ACC112 (cell line): ENCODE results near the gene TYSND1.

Experiments
- H2AFZ ChIP-seq: fragments of 200-600 bp; sonication (generic); one replicate; pipeline ENCODE4 v1.6.0; 2017; ENCODE audit warnings: antibody characterized with exemption, low read length; ENCODE audit not compliant: unreplicated experiment
- H3K27ac ChIP-seq: fragments of 200-600 bp; sonication (generic); 2 replicates; pipeline ENCODE4 v1.5.1; 2014; ENCODE audit warnings: low read depth, mild to moderate bottlenecking, antibody characterized with exemption, low read length, moderate library complexity
- H3K27me3 ChIP-seq: fragments of 200-600 bp; sonication (generic); 2 replicates; pipeline ENCODE4 v1.6.1; 2014; ENCODE audit warnings: mild to moderate bottlenecking, antibody characterized with exemption, low read length, moderate library complexity, mixed read lengths; ENCODE audit not compliant: insufficient read depth
- H3K36me3 ChIP-seq: fragments of 200-600 bp; sonication (generic); 2 replicates; pipeline ENCODE4 v1.6.1; 2016; ENCODE audit warnings: mild to moderate bottlenecking, antibody characterized with exemption, low read length, moderate library complexity, mixed read lengths; ENCODE audit not compliant: insufficient read depth
- H3K4me1 ChIP-seq: fragments of 200-600 bp; sonication (generic); one replicate; pipeline ENCODE4 v1.6.1; 2016; ENCODE audit warnings: low read length, mixed read lengths; ENCODE audit not compliant: insufficient read depth, unreplicated experiment, control insufficient read depth
- H3K4me3 ChIP-seq: fragments of 200-600 bp; sonication (generic); 2 replicates; pipeline ENCODE4 v1.5.1; 2014; ENCODE audit warnings: mild to moderate bottlenecking, low read depth, low read length
- H3K79me2 ChIP-seq: fragments of 200-600 bp; sonication (generic); one replicate; pipeline ENCODE4 v1.6.0; 2016; ENCODE audit warnings: low read length; ENCODE audit not compliant: control insufficient read depth, unreplicated experiment, insufficient read depth

TYSND1 gene

GRCh38 chr10:70090951-70091350, 55.5 kb downstream of the TYSND1 start:
- H3K4me1 ChIP-seq = no peaks in the 10 kb centered on the region
- no peak overlapping the region for H2AFZ ChIP-seq
- no peaks in the 10 kb centered on the region for H3K79me2 ChIP-seq
- no peaks in the 10 kb centered on the region for H3K36me3 ChIP-seq
- H3K27me3 ChIP-seq = no peaks in the 10 kb centered on the region
- no peak overlapping the region for H3K4me3 ChIP-seq
- no peak overlapping the region for H3K27ac ChIP-seq

- H3K36me3 ChIP-seq = no peaks in the 10 kb centered on the region
- no peak overlapping the region for H3K4me3 ChIP-seq
- H3K27ac ChIP-seq = no peak overlapping the region
- no peaks in the 10 kb centered on the region for H3K79me2 ChIP-seq
- H2AFZ ChIP-seq = no peak overlapping the region
- no peaks in the 10 kb centered on the region for H3K4me1 ChIP-seq
- no peaks in the 10 kb centered on the region for H3K27me3 ChIP-seq
Observed at GRCh38 chr10:70090013-70090412, 56.5 kb downstream of the TYSND1 start.

- H3K4me3 ChIP-seq = no peak overlapping the region
- H3K36me3 ChIP-seq = no peaks in the 10 kb centered on the region
- H3K79me2 ChIP-seq = no peaks in the 10 kb centered on the region
- no peak overlapping the region for H3K27ac ChIP-seq
- no peak overlapping the region for H2AFZ ChIP-seq
- H3K27me3 ChIP-seq = no peaks in the 10 kb centered on the region
- no peaks in the 10 kb centered on the region for H3K4me1 ChIP-seq
Observed at GRCh38 chr10:70088308-70088698, 58.2 kb downstream of the TYSND1 start.
